ENCODE measurements around the gene IFNLR1. TPM values are rescaled to one million over a fixed set of nuclear protein-coding genes. Genes with fewer than 3 reads are reported as not detected.

Gene IFNLR1
- total RNA-seq, 1 experiment from 2014 or later: 6.1 TPM

GRCh38 chr1:24105368-24106160 lies 81.5 kb downstream of the IFNLR1 start:
- no peak overlapping the region for H3K27ac Mint-ChIP-seq (ENCODE audit: unreplicated experiment)
- TF ChIP-seq CTCF (IDR thresholded peaks at IDR 0.05; ENCODE audit: insufficient read depth in 1 of 2, low read depth in 1 of 2, low read length in 1 of 2, severe bottlenecking in 1 of 2, unreplicated experiment in 1 of 2): no peak
- DNase-seq: no peak
- peaks cover 8% of the 10 kb centered on the region for H3K4me1 Mint-ChIP-seq (ENCODE audit: low read depth, unreplicated experiment)
- no peak overlapping the region for H3K4me3 Mint-ChIP-seq (ENCODE audit: unreplicated experiment)
- no peak overlapping the region for H3K4me3 ChIP-seq (ENCODE audit: low read depth, low read length)
- no peaks in the 10 kb centered on the region for H3K9me3 Mint-ChIP-seq (ENCODE audit: unreplicated experiment)
- 0 out of 2 replicates have a peak, but pooled peaks cover 10% of the 10 kb centered on the region for H3K4me1 ChIP-seq
- POLR2A ChIA-PET: no interaction called here
- H3K27me3 ChIP-seq (replicated peaks; ENCODE audit: control insufficient read depth, insufficient read depth, low read length): no peaks in the 10 kb centered on the region
- H3K9me3 ChIP-seq: no peaks in the 10 kb centered on the region
- no peaks in the 10 kb centered on the region for H3K27me3 Mint-ChIP-seq (ENCODE audit: insufficient read depth, unreplicated experiment)
- H3K36me3 ChIP-seq (ENCODE audit: control insufficient read depth, insufficient read depth, low read length): no peaks in the 10 kb centered on the region
- no peaks in the 10 kb centered on the region for H3K36me3 Mint-ChIP-seq (ENCODE audit: insufficient read depth, unreplicated experiment)
- intact Hi-C loops (cut with micrococcal nuclease; ENCODE audit: unreplicated experiment): no loop called here
- CTCF ChIA-PET: interaction anchor here (0.5 kb wide), 1 partner anchor 11 kb away, joined by 6 read pairs; no protein-coding TSS in a partner anchor
- BruUV-seq (replicated peaks): no TSS peak

- Histone ChIP-seq H3K36me3 (ENCODE audit: control insufficient read depth, insufficient read depth, low read length) (no peaks in the 10 kb centered on the region), H3K9me3 (no peaks in the 10 kb centered on the region), H3K4me1 (0 out of 2 replicates have a peak, but pooled peaks cover 10% of the 10 kb centered on the region), H3K27me3 (replicated peaks; ENCODE audit: control insufficient read depth, insufficient read depth, low read length) (no peaks in the 10 kb centered on the region), H3K4me3 (ENCODE audit: low read depth, low read length) (no peak overlapping the region)
- H3K27me3 Mint-ChIP-seq (ENCODE audit: insufficient read depth, unreplicated experiment): no peaks in the 10 kb centered on the region
- H3K4me3 Mint-ChIP-seq (ENCODE audit: unreplicated experiment): no peak overlapping the region
- no peak for DNase-seq
- no peak overlapping the region for H3K27ac Mint-ChIP-seq (ENCODE audit: unreplicated experiment)
- TF ChIP-seq CTCF (IDR thresholded peaks at IDR 0.05; ENCODE audit: insufficient read depth in 1 of 2, low read depth in 1 of 2, low read length in 1 of 2, severe bottlenecking in 1 of 2, unreplicated experiment in 1 of 2): no peak
- H3K36me3 Mint-ChIP-seq (ENCODE audit: insufficient read depth, unreplicated experiment): no peaks in the 10 kb centered on the region
- BruUV-seq (replicated peaks): no TSS peak
- intact Hi-C loops (cut with micrococcal nuclease; ENCODE audit: unreplicated experiment): no loop called here
- peaks cover 8% of the 10 kb centered on the region for H3K4me1 Mint-ChIP-seq (ENCODE audit: low read depth, unreplicated experiment)
- ChIA-PET POLR2A (no interaction called here), CTCF (interaction anchor here (0.5 kb wide), 1 partner anchor 11 kb away, joined by 6 read pairs; no protein-coding TSS in a partner anchor)
- no peaks in the 10 kb centered on the region for H3K9me3 Mint-ChIP-seq (ENCODE audit: unreplicated experiment)
These were observed 82.2 kb downstream of the IFNLR1 start for GRCh38 chr1:24104854-24105253.

Other genes with a start within 250 kb of the IFNLR1 start
- 89.8 and 93.7 TPM in 2 replicates for gene PNRC2, start 227.5 kb downstream of the IFNLR1 start, total RNA-seq (2022)
- gene SRSF10, start 207.0 kb downstream of the IFNLR1 start, total RNA-seq (2022): 128 and 133 TPM in 2 replicates
- gene MYOM3, start 75.2 kb downstream of the IFNLR1 start, total RNA-seq (2022): not detected in 2 replicates
- 1.7 and 2.5 TPM in 2 replicates for gene IL22RA1, start 44.1 kb downstream of the IFNLR1 start, total RNA-seq (2022)
- 2.3 and 2.7 TPM in 2 replicates for gene GRHL3, start 132.1 kb upstream of the IFNLR1 start, total RNA-seq (2022)
- 6.2 and 8.6 TPM in 2 replicates for gene STPG1, start 226.5 kb upstream of the IFNLR1 start, total RNA-seq (2022)
- gene NIPAL3, start 228.5 kb upstream of the IFNLR1 start, total RNA-seq (2022): 9.2 and 9.7 TPM in 2 replicates

Measured in Caco-2 (cell line).